Suprapubic skin (tissue), 4 donors: Measurements from ENCODE around the gene ARMH1.

Experiments
- EP300 ChIP-seq: sonication (generic); formaldehyde crosslinking; IDR thresholded peaks from one replicate; pipeline ENCODE4 v1.6.1; 2017; ENCODE audit warnings: antibody characterized with exemption
- POLR2A ChIP-seq, 2 donors: fragments of 450-650 bp; IDR thresholded peaks; one replicate each; pipeline ENCODE4 v1.6.1; 2017; ENCODE audit warnings: antibody characterized with exemption in 2 of 2, mild to moderate bottlenecking in 2 of 2, moderate library complexity in 2 of 2
- POLR2AphosphoS5 ChIP-seq, 3 donors: sonication (generic); formaldehyde crosslinking; IDR thresholded peaks; one replicate each; pipeline ENCODE4 v1.6.1; 2017; ENCODE audit warnings: antibody characterized with exemption in 3 of 3
- TF ChIP-seq, protein P1 (sequence below), 2 donors: fragments of 200-600 bp in 1 of 2; fragments of 450-650 bp in 1 of 2; sonication (generic) in 1 of 2; IDR thresholded peaks; one replicate each; pipeline ENCODE4 v1.5.1; 2016 to 2019; ENCODE audit warnings: antibody characterized with exemption in 2 of 2, mild to moderate bottlenecking in 1 of 2, moderate library complexity in 1 of 2

DNA sequence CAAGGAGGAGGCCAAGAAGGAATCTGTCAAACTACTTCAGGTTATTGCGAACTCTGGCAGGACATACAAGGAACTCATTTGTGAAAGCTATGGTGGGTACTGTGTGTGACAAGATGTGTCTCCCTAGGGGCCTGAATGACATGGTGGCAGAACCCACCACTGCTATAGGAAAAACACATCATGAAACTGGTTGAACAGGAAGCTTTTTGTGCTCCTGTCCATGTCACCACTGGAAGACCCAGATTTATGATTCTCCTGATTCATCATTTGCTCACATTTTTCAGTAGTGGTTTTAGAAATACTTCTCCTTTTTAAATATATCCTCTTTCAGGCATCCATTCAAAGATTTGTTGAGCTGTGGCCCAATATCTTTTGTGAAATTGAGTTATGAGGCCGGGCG lies 23.6 kb downstream of the ARMH1 start:
- TF ChIP-seq, protein P1, sequence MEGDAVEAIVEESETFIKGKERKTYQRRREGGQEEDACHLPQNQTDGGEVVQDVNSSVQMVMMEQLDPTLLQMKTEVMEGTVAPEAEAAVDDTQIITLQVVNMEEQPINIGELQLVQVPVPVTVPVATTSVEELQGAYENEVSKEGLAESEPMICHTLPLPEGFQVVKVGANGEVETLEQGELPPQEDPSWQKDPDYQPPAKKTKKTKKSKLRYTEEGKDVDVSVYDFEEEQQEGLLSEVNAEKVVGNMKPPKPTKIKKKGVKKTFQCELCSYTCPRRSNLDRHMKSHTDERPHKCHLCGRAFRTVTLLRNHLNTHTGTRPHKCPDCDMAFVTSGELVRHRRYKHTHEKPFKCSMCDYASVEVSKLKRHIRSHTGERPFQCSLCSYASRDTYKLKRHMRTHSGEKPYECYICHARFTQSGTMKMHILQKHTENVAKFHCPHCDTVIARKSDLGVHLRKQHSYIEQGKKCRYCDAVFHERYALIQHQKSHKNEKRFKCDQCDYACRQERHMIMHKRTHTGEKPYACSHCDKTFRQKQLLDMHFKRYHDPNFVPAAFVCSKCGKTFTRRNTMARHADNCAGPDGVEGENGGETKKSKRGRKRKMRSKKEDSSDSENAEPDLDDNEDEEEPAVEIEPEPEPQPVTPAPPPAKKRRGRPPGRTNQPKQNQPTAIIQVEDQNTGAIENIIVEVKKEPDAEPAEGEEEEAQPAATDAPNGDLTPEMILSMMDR (IDR thresholded peaks at IDR 0.05): no peak
- TF ChIP-seq POLR2A (IDR thresholded peaks at IDR 0.05) (no peak), EP300 (no peak), POLR2AphosphoS5 (IDR thresholded peaks at IDR 0.05) (no peak)
